PC-3 (cell line): Measurements from ENCODE around the gene GRIA4. TPM values are rescaled to one million over a fixed set of nuclear protein-coding genes. Genes with fewer than 3 reads are reported as not detected.

ENCODE experiments used
- ATAC-seq: fragments of 200-7000 bp; cut with Tn5 transposase; 2 replicates; pipeline ENCODE4 v1.9.1; 2020; ENCODE audit warnings: mild to moderate bottlenecking, moderate library complexity
- BruUV-seq: library from RNA; stranded (reverse); fragments of 400-500 nt; replicated peaks from 2 replicates; lab custom pipeline; 2021; lab: Mats Ljungman, UMichigan
- CTCF ChIA-PET: fragments of 300-600 bp; sonication (Branson Sonifier 250); formaldehyde crosslinking; loops from one replicate; lab custom pipeline; 2022; ENCODE audit warnings: antibody characterized with exemption; lab: Charles Lee
- POLR2A ChIA-PET: fragments of 300-600 bp; sonication (Branson Sonifier 250); formaldehyde crosslinking; loops from one replicate; lab custom pipeline; 2022; ENCODE audit warnings: antibody characterized with exemption; ENCODE audit not compliant: unreplicated experiment; lab: Charles Lee
- DNase-seq: peaks from one replicate; pipeline ENCODE4 v3.0.0-alpha.2; 2015
- H2AFZ ChIP-seq: fragments of 300-600 bp; sonication (generic); 2 replicates; pipeline ENCODE4 v1.6.0; 2016; ENCODE audit warnings: antibody characterized with exemption, low read length
- H3F3A ChIP-seq: fragments of 300-600 bp; sonication (generic); one replicate; pipeline ENCODE4 v1.6.0; 2017; ENCODE audit warnings: antibody characterized with exemption, low read length, control low read depth, mild to moderate bottlenecking; ENCODE audit not compliant: unreplicated experiment
- H3K27ac ChIP-seq: fragments of 300-600 bp; sonication (generic); 2 replicates; pipeline ENCODE4 v1.5.1; 2016; ENCODE audit warnings: mild to moderate bottlenecking, low read length
- H3K27me3 ChIP-seq: fragments of 300-600 bp; sonication (generic); 2 replicates; pipeline ENCODE4 v1.6.1; 2016; ENCODE audit warnings: low read length, mixed read lengths
- H3K36me3 ChIP-seq: fragments of 300-600 bp; sonication (generic); 2 replicates; pipeline ENCODE4 v1.6.1; 2016; ENCODE audit warnings: low read depth, mixed run types, low read length, mixed read lengths
- H3K4me1 ChIP-seq: fragments of 300-600 bp; sonication (generic); 2 replicates; pipeline ENCODE4 v1.5.1; 2016; ENCODE audit warnings: low read length; ENCODE audit not compliant: insufficient read depth
- H3K4me2 ChIP-seq: fragments of 300-600 bp; sonication (generic); 2 replicates; pipeline ENCODE4 v1.6.0; 2016; ENCODE audit warnings: low read length
- H3K4me3 ChIP-seq: fragments of 300-600 bp; sonication (generic); 2 replicates; pipeline ENCODE4 v1.5.1; 2016; ENCODE audit warnings: mild to moderate bottlenecking, low read length, mixed read lengths
- H3K79me2 ChIP-seq: fragments of 300-600 bp; sonication (generic); 2 replicates; pipeline ENCODE4 v1.6.1; 2017; ENCODE audit warnings: low read length, mixed read lengths
- H3K9ac ChIP-seq: fragments of 300-600 bp; sonication (generic); 2 replicates; pipeline ENCODE4 v1.6.0; 2016; ENCODE audit warnings: mild to moderate bottlenecking, low read length
- H3K9me2 ChIP-seq: fragments of 300-600 bp; sonication (generic); replicated peaks from 2 replicates; pipeline ENCODE4 v1.6.1; 2016; ENCODE audit warnings: mixed run types, low read length, mixed read lengths
- H3K9me3 ChIP-seq: fragments of 300-600 bp; sonication (generic); 2 replicates; pipeline ENCODE4 v1.6.1; 2016; ENCODE audit warnings: low read length, mixed read lengths
- H4K20me1 ChIP-seq: fragments of 300-600 bp; sonication (generic); 2 replicates; pipeline ENCODE4 v1.6.1; 2016; ENCODE audit warnings: low read length, mixed read lengths
- EZH2 ChIP-seq: fragments of 300-600 bp; sonication (generic); IDR thresholded peaks from one replicate; pipeline ENCODE4 v1.6.1; 2017; ENCODE audit warnings: antibody characterized with exemption, mild to moderate bottlenecking, low read length; ENCODE audit not compliant: unreplicated experiment
- EZH2phosphoT487 ChIP-seq: fragments of 300-600 bp; sonication (generic); IDR thresholded peaks from 2 replicates; pipeline ENCODE4 v1.6.1; 2018; ENCODE audit warnings: mild to moderate bottlenecking, antibody characterized with exemption, low read length, borderline replicate concordance
- intact Hi-C: fragments of 100-400 bp; cut with micrococcal nuclease; formaldehyde crosslinking; loops from 2 replicates; pipeline ENCODE4 v1.9.0; 2023
- total RNA-seq: library from RNA; depleted of rRNA; stranded (reverse); fragments of >200 nt; gene quantifications from 2 replicates; pipeline ENCODE4 v1.2.3, GENCODE V29; 2014
- TF ChIP-seq, protein P1 (sequence below): fragments of 300-600 bp; sonication (generic); conservative IDR thresholded peaks from 2 replicates; pipeline ENCODE4 v1.5.1; 2017; ENCODE audit warnings: antibody characterized with exemption, low read depth, mild to moderate bottlenecking, low read length

The GRIA4 gene
- total RNA-seq, 1 experiment from 2014 or later = not detected

DNA sequence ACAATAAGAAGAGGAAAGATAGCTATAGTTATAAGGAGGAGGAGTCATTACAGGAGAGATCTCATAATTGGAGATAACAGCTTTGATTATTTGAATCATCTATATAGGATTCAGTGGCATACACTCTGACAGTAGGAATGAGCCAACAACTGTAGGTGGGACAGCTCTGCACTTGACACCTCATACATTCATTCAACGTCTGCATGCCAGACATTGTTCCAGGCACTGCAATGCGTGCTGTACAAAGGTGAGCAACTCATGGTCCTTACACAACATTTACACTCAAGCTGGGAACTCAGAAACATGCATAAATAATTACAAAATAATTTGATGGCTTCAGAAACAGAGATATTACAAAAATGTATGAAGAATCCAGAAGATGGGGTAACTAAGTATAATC is 257.9 kb downstream of the GRIA4 start:
- Histone ChIP-seq H3K79me2 (no peaks in the 10 kb centered on the region), H3K4me3 (no peak overlapping the region), H3K9me2 (no peaks in the 10 kb centered on the region), H3K36me3 (no peaks in the 10 kb centered on the region), H3K27me3 (0 out of 2 replicates have a peak, but pooled peaks cover 6% of the 10 kb centered on the region), H3K4me1 (no peaks in the 10 kb centered on the region), H3K9ac (no peak overlapping the region), H3K9me3 (no peaks in the 10 kb centered on the region), H3K4me2 (no peak overlapping the region), H3F3A (no peaks in the 10 kb centered on the region), H4K20me1 (no peaks in the 10 kb centered on the region), H3K27ac (no peak overlapping the region), H2AFZ (no peak overlapping the region)
- BruUV-seq = no TSS peak
- POLR2A ChIA-PET = no interaction called here
- DNase-seq = peak; percentile 21
- CTCF ChIA-PET = no interaction called here
- intact Hi-C loops = loop anchor here (10.0 kb wide), 3 partner anchors 1033 to 1943 kb away; partner anchors contain the start of gene PDGFD
- ATAC-seq = no peak
- TF ChIP-seq, protein P1, sequence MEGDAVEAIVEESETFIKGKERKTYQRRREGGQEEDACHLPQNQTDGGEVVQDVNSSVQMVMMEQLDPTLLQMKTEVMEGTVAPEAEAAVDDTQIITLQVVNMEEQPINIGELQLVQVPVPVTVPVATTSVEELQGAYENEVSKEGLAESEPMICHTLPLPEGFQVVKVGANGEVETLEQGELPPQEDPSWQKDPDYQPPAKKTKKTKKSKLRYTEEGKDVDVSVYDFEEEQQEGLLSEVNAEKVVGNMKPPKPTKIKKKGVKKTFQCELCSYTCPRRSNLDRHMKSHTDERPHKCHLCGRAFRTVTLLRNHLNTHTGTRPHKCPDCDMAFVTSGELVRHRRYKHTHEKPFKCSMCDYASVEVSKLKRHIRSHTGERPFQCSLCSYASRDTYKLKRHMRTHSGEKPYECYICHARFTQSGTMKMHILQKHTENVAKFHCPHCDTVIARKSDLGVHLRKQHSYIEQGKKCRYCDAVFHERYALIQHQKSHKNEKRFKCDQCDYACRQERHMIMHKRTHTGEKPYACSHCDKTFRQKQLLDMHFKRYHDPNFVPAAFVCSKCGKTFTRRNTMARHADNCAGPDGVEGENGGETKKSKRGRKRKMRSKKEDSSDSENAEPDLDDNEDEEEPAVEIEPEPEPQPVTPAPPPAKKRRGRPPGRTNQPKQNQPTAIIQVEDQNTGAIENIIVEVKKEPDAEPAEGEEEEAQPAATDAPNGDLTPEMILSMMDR = no peak
- no peak for TF ChIP-seq EZH2
- no peak for TF ChIP-seq EZH2phosphoT487

DNA sequence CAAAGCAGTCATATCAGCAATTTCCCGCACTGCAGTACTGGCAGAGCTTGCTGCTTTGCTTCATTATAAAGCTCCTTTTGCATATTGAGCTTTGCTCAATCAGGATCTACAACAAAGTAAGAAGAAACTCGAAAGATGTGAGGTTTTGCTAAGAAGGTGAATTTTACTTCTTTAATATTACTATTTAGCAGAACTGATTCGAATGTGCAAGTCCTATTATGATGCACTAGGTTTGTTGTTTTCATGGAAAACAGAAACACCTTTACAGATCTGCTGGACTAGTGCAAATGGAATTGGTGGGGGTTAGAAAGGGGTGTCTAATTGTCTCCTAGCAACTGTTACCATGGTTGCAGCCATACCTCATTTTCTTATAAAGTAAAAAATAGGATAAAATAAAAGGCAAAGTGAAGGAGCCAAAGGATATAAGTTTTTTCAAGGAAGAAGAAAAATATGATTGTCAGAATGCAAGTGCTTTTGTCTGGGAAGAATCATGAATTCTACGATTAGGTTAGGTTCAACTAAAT is 259.0 kb downstream of the GRIA4 start:
- BruUV-seq = no TSS peak
- Histone ChIP-seq H3K9ac (no peak overlapping the region), H4K20me1 (no peaks in the 10 kb centered on the region), H3K27ac (no peak overlapping the region), H2AFZ (no peak overlapping the region), H3K4me2 (no peak overlapping the region), H3K4me1 (no peaks in the 10 kb centered on the region), H3K79me2 (no peaks in the 10 kb centered on the region), H3K36me3 (no peaks in the 10 kb centered on the region), H3F3A (no peaks in the 10 kb centered on the region), H3K9me2 (no peaks in the 10 kb centered on the region), H3K4me3 (no peak overlapping the region), H3K27me3 (0 out of 2 replicates have a peak, but pooled peaks cover 6% of the 10 kb centered on the region), H3K9me3 (no peaks in the 10 kb centered on the region)
- no peak for ATAC-seq
- intact Hi-C loops = loop anchor here (10.0 kb wide), 3 partner anchors 1034 to 1944 kb away; partner anchors contain the start of gene PDGFD
- TF ChIP-seq EZH2phosphoT487 = no peak
- TF ChIP-seq, protein P1 = no peak
- no peak for TF ChIP-seq EZH2
- CTCF ChIA-PET = no interaction called here
- POLR2A ChIA-PET = no interaction called here
- DNase-seq = no peak

DNA sequence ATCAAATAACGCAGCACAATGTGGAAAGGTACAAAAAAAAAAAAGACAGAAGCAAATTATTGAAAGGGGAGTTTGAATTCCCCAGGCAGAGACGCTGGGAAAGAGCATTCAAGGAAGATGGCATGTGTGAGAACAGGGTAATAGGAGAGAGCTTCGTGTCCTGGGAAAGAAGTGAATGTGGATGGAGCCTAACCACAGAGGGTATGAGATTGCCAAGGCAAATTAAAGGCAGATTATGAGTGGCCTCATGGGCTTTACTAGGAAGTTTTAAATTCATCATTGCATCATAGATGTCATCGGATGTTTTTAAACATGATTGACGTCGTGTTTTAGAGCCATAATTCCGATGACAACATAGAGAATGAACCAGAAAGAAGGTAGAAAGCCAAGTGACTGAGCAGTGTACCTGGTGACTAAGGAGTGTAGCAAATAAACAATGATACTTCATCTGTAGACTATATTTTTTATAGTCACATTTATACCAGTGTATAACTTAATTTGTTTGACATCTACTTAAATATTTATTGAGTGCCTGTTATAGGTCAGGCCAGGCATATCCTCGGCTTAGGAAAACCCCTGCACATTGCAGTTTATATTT is 260.7 kb downstream of the GRIA4 start:
- no peaks in the 10 kb centered on the region for H3F3A ChIP-seq
- H3K27ac ChIP-seq = no peak overlapping the region
- H3K4me2 ChIP-seq = no peak overlapping the region
- H3K27me3 ChIP-seq = 0 out of 2 replicates have a peak, but pooled peaks cover 6% of the 10 kb centered on the region
- no peak for TF ChIP-seq EZH2phosphoT487
- TF ChIP-seq, protein P1 = no peak
- TF ChIP-seq EZH2 = no peak
- CTCF ChIA-PET = no interaction called here
- H4K20me1 ChIP-seq = no peaks in the 10 kb centered on the region
- H2AFZ ChIP-seq = no peak overlapping the region
- no peaks in the 10 kb centered on the region for H3K4me1 ChIP-seq
- POLR2A ChIA-PET = no interaction called here
- BruUV-seq = no TSS peak
- no peaks in the 10 kb centered on the region for H3K9me2 ChIP-seq
- no peaks in the 10 kb centered on the region for H3K79me2 ChIP-seq
- no peak overlapping the region for H3K9ac ChIP-seq
- no peaks in the 10 kb centered on the region for H3K36me3 ChIP-seq
- H3K4me3 ChIP-seq = no peak overlapping the region
- intact Hi-C loops = loop anchor here (5.0 kb wide), 1 partner anchor 207 kb away; the partner anchor contains the start of genes AASDHPPT and KBTBD3
- peak; percentile 31 for DNase-seq
- peak; percentile 96 for ATAC-seq
- H3K9me3 ChIP-seq = no peaks in the 10 kb centered on the region
